ENCODE measurements around the gene NTN1.

DNA sequence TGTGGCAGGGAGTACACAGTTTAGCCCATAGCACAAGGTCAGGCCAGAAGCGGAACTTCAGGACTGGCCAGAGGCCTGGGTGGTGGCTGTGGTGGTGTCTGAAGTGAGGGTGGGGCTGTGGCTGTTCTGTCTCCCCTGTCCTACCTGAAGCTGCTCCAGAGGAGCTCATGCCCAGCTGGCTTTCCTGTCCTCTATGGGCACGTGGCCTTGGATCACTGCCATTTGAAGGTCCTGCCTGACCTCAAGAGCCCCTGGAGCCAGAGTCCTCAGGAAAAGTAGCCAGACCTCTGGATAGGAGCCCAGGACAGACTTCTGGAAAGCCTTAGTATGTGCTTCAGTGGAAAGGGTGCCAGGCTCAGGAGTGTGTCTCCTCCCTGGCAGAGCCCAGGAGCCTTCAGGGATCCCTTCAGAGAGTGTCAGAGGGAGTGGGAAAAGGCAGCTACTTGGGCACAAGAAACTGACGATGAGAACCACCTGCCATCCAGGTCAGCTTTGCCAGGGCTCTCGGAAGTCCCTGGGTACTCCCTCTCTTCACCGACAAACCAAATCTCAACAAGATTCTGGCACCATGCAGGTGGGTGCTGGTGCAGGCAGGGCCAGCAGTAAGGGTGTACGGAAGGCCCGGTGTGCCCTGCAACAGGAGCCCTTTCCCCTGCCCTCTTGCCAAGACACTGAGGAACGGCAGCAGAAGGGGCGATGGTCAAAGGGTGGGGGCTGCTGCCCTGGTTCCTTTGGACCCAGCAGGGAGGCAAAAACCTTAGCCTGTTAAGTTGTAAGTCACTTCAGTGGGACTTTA, 153.7 kb downstream of the NTN1 start:
- TF ChIP-seq KDM1A (CRISPR knock-in tag; IDR thresholded peaks at IDR 0.05) = no peak
- no peak for TF ChIP-seq FOXM1 (CRISPR knock-in tag; IDR thresholded peaks at IDR 0.05)
- TF ChIP-seq HHEX (CRISPR knock-in tag; IDR thresholded peaks at IDR 0.05) = no peak
- TF ChIP-seq CBFB (CRISPR knock-in tag; IDR thresholded peaks at IDR 0.05) = no peak
- TF ChIP-seq TBP (CRISPR knock-in tag; IDR thresholded peaks at IDR 0.05) = no peak
- TF ChIP-seq, protein P1, sequence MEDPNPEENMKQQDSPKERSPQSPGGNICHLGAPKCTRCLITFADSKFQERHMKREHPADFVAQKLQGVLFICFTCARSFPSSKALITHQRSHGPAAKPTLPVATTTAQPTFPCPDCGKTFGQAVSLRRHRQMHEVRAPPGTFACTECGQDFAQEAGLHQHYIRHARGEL (CRISPR knock-in tag; IDR thresholded peaks at IDR 0.05) = no peak
- no peak for TF ChIP-seq TRIM24 (CRISPR knock-in tag; IDR thresholded peaks at IDR 0.05)
- TF ChIP-seq ZNF337 (CRISPR knock-in tag; IDR thresholded peaks at IDR 0.05; ENCODE audit: borderline replicate concordance, low read depth) = no peak
- TF ChIP-seq, protein P2, sequence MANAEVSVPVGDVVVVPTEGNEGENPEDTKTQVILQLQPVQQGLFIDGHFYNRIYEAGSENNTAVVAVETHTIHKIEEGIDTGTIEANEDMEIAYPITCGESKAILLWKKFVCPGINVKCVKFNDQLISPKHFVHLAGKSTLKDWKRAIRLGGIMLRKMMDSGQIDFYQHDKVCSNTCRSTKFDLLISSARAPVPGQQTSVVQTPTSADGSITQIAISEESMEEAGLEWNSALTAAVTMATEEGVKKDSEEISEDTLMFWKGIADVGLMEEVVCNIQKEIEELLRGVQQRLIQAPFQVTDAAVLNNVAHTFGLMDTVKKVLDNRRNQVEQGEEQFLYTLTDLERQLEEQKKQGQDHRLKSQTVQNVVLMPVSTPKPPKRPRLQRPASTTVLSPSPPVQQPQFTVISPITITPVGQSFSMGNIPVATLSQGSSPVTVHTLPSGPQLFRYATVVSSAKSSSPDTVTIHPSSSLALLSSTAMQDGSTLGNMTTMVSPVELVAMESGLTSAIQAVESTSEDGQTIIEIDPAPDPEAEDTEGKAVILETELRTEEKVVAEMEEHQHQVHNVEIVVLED (CRISPR knock-in tag; IDR thresholded peaks at IDR 0.05; ENCODE audit: borderline replicate concordance) = no peak
- no peak for TF ChIP-seq GATAD1 (CRISPR knock-in tag; IDR thresholded peaks at IDR 0.05)
- no peak for TF ChIP-seq ZKSCAN1 (IDR thresholded peaks at IDR 0.05; ENCODE audit: low read length)
- no peak for TF ChIP-seq KDM5A (IDR thresholded peaks at IDR 0.05; ENCODE audit: borderline replicate concordance, low read length)

Data from HepG2 (cell line).